Measurements from ENCODE around the gene EFHC1.

EFHC1 gene

DNA sequence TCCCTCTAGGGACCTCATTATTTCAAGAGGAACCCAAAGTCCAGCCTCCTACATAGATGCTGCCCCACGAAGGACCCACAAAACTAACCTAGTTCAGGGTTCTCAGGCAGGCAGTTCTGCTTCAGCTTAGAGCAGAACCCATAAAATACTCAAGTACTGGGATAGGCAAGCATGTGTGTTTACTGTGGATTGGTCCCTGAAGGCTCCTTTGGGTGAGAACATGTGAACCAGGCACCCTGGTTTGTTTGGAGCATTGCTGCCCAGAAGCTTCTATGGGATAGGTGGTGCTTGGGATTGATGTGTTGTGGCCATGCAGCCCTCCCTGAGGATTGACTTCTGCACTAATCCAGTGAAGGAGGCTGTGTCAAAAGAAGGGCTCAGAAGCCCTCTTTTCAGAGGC lies 14.9 kb upstream of the EFHC1 start:
- H3K4me1 ChIP-seq (ENCODE audit: control insufficient read depth in 2 of 2, insufficient read depth in 1 of 2, low read depth in 1 of 2, low read length in 2 of 2), result no peaks in the 10 kb centered on the region
- no peak overlapping the region for H3K27ac ChIP-seq (replicated peaks; ENCODE audit: low read length)
- no peak overlapping the region for H3K18ac ChIP-seq (ENCODE audit: low read length)
- no peak overlapping the region for H2BK15ac ChIP-seq (ENCODE audit: low read length)
- no peak overlapping the region for H3K4me2 ChIP-seq (ENCODE audit: insufficient read depth, low read length, poor library complexity, severe bottlenecking)
- H4K91ac ChIP-seq (ENCODE audit: low read depth, low read length, poor library complexity), result no peak overlapping the region
- H3K14ac ChIP-seq (ENCODE audit: low read length), result no peak overlapping the region
- no CpG with 5 or more reads among the region's 1 CpG for WGBS, 2 donors (ENCODE audit: extremely low coverage in 2 of 2, insufficient read length in 2 of 2, insufficient replicate concordance in 1 of 2)
- no peak overlapping the region for H2AFZ ChIP-seq (ENCODE audit: low read length)
- H2BK12ac ChIP-seq (ENCODE audit: low read length), result no peak overlapping the region
- peaks cover 7 to 26% of the 10 kb centered on the region in 2 donors for H3K36me3 ChIP-seq (replicated peaks in 1 of 2; ENCODE audit: control insufficient read depth in 2 of 2, insufficient read depth in 2 of 2, low read length in 2 of 2)
- no peak overlapping the region for H2AK5ac ChIP-seq (ENCODE audit: low read depth, low read length)
- H3K4ac ChIP-seq (ENCODE audit: low read length), result no peak overlapping the region
- H3K9ac ChIP-seq (ENCODE audit: low read depth, low read length, poor library complexity), result no peak overlapping the region
- H3K4me3 ChIP-seq (ENCODE audit: low read length in 2 of 2), result no peak overlapping the region
- H3K9me3 ChIP-seq (replicated peaks in 1 of 2; ENCODE audit: control insufficient read depth in 2 of 2, insufficient read depth in 1 of 2, low read depth in 1 of 2, low read length in 2 of 2), result no peaks in the 10 kb centered on the region
- no peak overlapping the region for H4K8ac ChIP-seq (ENCODE audit: low read depth, low read length)
- H2BK120ac ChIP-seq (ENCODE audit: low read depth, low read length), result no peak overlapping the region
- H3K27me3 ChIP-seq (ENCODE audit: control insufficient read depth in 3 of 3, insufficient read depth in 3 of 3, low read depth in 1 of 3, low read length in 3 of 3), result no peaks in the 10 kb centered on the region
- H2BK5ac ChIP-seq (ENCODE audit: low read length), result no peak overlapping the region
- no peaks in the 10 kb centered on the region for H3K79me1 ChIP-seq (ENCODE audit: low read depth, low read length)
- no peak for DNase-seq (ENCODE audit: low spot score)
- no peak overlapping the region for H3K23ac ChIP-seq (ENCODE audit: low read depth, low read length, poor library complexity)

- Histone ChIP-seq H3K18ac (ENCODE audit: low read length) (no peak overlapping the region), H3K36me3 (replicated peaks in 1 of 2; ENCODE audit: control insufficient read depth in 2 of 2, insufficient read depth in 2 of 2, low read length in 2 of 2) (peaks cover 7 to 26% of the 10 kb centered on the region in 2 donors), H4K8ac (ENCODE audit: low read depth, low read length) (no peak overlapping the region), H2AFZ (ENCODE audit: low read length) (no peak overlapping the region), H3K27ac (replicated peaks; ENCODE audit: low read length) (no peak overlapping the region), H3K23ac (ENCODE audit: low read depth, low read length, poor library complexity) (no peak overlapping the region), H2BK120ac (ENCODE audit: low read depth, low read length) (no peak overlapping the region), H4K91ac (ENCODE audit: low read depth, low read length, poor library complexity) (no peak overlapping the region), H2BK15ac (ENCODE audit: low read length) (no peak overlapping the region), H3K27me3 (ENCODE audit: control insufficient read depth in 3 of 3, insufficient read depth in 3 of 3, low read depth in 1 of 3, low read length in 3 of 3) (no peaks in the 10 kb centered on the region), H3K4me1 (ENCODE audit: control insufficient read depth in 2 of 2, insufficient read depth in 1 of 2, low read depth in 1 of 2, low read length in 2 of 2) (no peaks in the 10 kb centered on the region), H3K4ac (ENCODE audit: low read length) (no peak overlapping the region), H3K4me3 (ENCODE audit: low read length in 2 of 2) (no peak overlapping the region), H3K14ac (ENCODE audit: low read length) (no peak overlapping the region), H2BK12ac (ENCODE audit: low read length) (no peak overlapping the region), H2BK5ac (ENCODE audit: low read length) (no peak overlapping the region), H2AK5ac (ENCODE audit: low read depth, low read length) (no peak overlapping the region), H3K4me2 (ENCODE audit: insufficient read depth, low read length, poor library complexity, severe bottlenecking) (no peak overlapping the region), H3K9me3 (replicated peaks in 1 of 2; ENCODE audit: control insufficient read depth in 2 of 2, insufficient read depth in 1 of 2, low read depth in 1 of 2, low read length in 2 of 2) (no peaks in the 10 kb centered on the region), H3K9ac (ENCODE audit: low read depth, low read length, poor library complexity) (no peak overlapping the region), H3K79me1 (ENCODE audit: low read depth, low read length) (no peaks in the 10 kb centered on the region)
- DNase-seq (ENCODE audit: low spot score), result peak; percentile 36
These were observed 12.7 kb upstream of the EFHC1 start for GRCh38 chr6:52407467-52407866.

- H2BK12ac ChIP-seq (ENCODE audit: low read length), result no peak overlapping the region
These were observed 10.6 kb upstream of the EFHC1 start for GRCh38 chr6:52409499-52409898.

GRCh38 chr6:52410979-52411378 lies 9.2 kb upstream of the EFHC1 start:
- no peaks in the 10 kb centered on the region for H3K9me3 ChIP-seq (replicated peaks in 1 of 2; ENCODE audit: control insufficient read depth in 2 of 2, insufficient read depth in 1 of 2, low read depth in 1 of 2, low read length in 2 of 2)
- no peak overlapping the region for H3K27ac ChIP-seq (replicated peaks; ENCODE audit: low read length)

More at GRCh38 chr6:52409499-52409898, 10.6 kb upstream of the EFHC1 start:
- H3K4me3 ChIP-seq (ENCODE audit: low read length in 2 of 2), result no peak overlapping the region
- no peak for DNase-seq (ENCODE audit: low spot score)
- H2BK5ac ChIP-seq (ENCODE audit: low read length), result no peak overlapping the region
- no peak overlapping the region for H3K4me2 ChIP-seq (ENCODE audit: insufficient read depth, low read length, poor library complexity, severe bottlenecking)
- H2AK5ac ChIP-seq (ENCODE audit: low read depth, low read length), result no peak overlapping the region
- H3K9me3 ChIP-seq (replicated peaks in 1 of 2; ENCODE audit: control insufficient read depth in 2 of 2, insufficient read depth in 1 of 2, low read depth in 1 of 2, low read length in 2 of 2), result no peaks in the 10 kb centered on the region
- WGBS, 2 donors (ENCODE audit: extremely low coverage in 2 of 2, insufficient read length in 2 of 2, insufficient replicate concordance in 1 of 2), result no CpG with 5 or more reads among the region's 1 CpG
- no peak overlapping the region for H4K91ac ChIP-seq (ENCODE audit: low read depth, low read length, poor library complexity)
- no peak overlapping the region for H3K4ac ChIP-seq (ENCODE audit: low read length)
- H3K79me1 ChIP-seq (ENCODE audit: low read depth, low read length), result no peaks in the 10 kb centered on the region
- no peak overlapping the region for H3K23ac ChIP-seq (ENCODE audit: low read depth, low read length, poor library complexity)
- no peaks in the 10 kb centered on the region for H3K27me3 ChIP-seq (ENCODE audit: control insufficient read depth in 3 of 3, insufficient read depth in 3 of 3, low read depth in 1 of 3, low read length in 3 of 3)
- no peak overlapping the region for H2BK120ac ChIP-seq (ENCODE audit: low read depth, low read length)
- no peak overlapping the region for H2BK15ac ChIP-seq (ENCODE audit: low read length)
- no peaks in the 10 kb centered on the region for H3K4me1 ChIP-seq (ENCODE audit: control insufficient read depth in 2 of 2, insufficient read depth in 1 of 2, low read depth in 1 of 2, low read length in 2 of 2)
- H2AFZ ChIP-seq (ENCODE audit: low read length), result no peak overlapping the region
- peaks cover 2 to 8% of the 10 kb centered on the region in 2 donors for H3K36me3 ChIP-seq (replicated peaks in 1 of 2; ENCODE audit: control insufficient read depth in 2 of 2, insufficient read depth in 2 of 2, low read length in 2 of 2)
- no peak overlapping the region for H3K9ac ChIP-seq (ENCODE audit: low read depth, low read length, poor library complexity)
- no peak overlapping the region for H3K27ac ChIP-seq (replicated peaks; ENCODE audit: low read length)
- H3K18ac ChIP-seq (ENCODE audit: low read length), result no peak overlapping the region
- H4K8ac ChIP-seq (ENCODE audit: low read depth, low read length), result no peak overlapping the region
- no peak overlapping the region for H3K14ac ChIP-seq (ENCODE audit: low read length)

More at GRCh38 chr6:52410979-52411378, 9.2 kb upstream of the EFHC1 start:
- no peak overlapping the region for H3K4me2 ChIP-seq (ENCODE audit: insufficient read depth, low read length, poor library complexity, severe bottlenecking)
- no peak overlapping the region for H2AK5ac ChIP-seq (ENCODE audit: low read depth, low read length)
- H3K36me3 ChIP-seq (replicated peaks in 1 of 2; ENCODE audit: control insufficient read depth in 2 of 2, insufficient read depth in 2 of 2, low read length in 2 of 2), result peaks cover 0 to 2% of the 10 kb centered on the region in 2 donors
- H3K9ac ChIP-seq (ENCODE audit: low read depth, low read length, poor library complexity), result no peak overlapping the region
- DNase-seq (ENCODE audit: low spot score), result no peak
- no peak overlapping the region for H3K23ac ChIP-seq (ENCODE audit: low read depth, low read length, poor library complexity)
- no peak overlapping the region for H2BK12ac ChIP-seq (ENCODE audit: low read length)
- no peaks in the 10 kb centered on the region for H3K4me1 ChIP-seq (ENCODE audit: control insufficient read depth in 2 of 2, insufficient read depth in 1 of 2, low read depth in 1 of 2, low read length in 2 of 2)
- no peaks in the 10 kb centered on the region for H3K27me3 ChIP-seq (ENCODE audit: control insufficient read depth in 3 of 3, insufficient read depth in 3 of 3, low read depth in 1 of 3, low read length in 3 of 3)
- H2BK120ac ChIP-seq (ENCODE audit: low read depth, low read length), result no peak overlapping the region
- H4K8ac ChIP-seq (ENCODE audit: low read depth, low read length), result no peak overlapping the region
- no peak overlapping the region for H2BK15ac ChIP-seq (ENCODE audit: low read length)
- no peaks in the 10 kb centered on the region for H3K79me1 ChIP-seq (ENCODE audit: low read depth, low read length)
- H2AFZ ChIP-seq (ENCODE audit: low read length), result no peak overlapping the region
- H2BK5ac ChIP-seq (ENCODE audit: low read length), result no peak overlapping the region
- no peak overlapping the region for H3K4me3 ChIP-seq (ENCODE audit: low read length in 2 of 2)
- H3K4ac ChIP-seq (ENCODE audit: low read length), result no peak overlapping the region
- no peak overlapping the region for H4K91ac ChIP-seq (ENCODE audit: low read depth, low read length, poor library complexity)
- no peak overlapping the region for H3K14ac ChIP-seq (ENCODE audit: low read length)
- no peak overlapping the region for H3K18ac ChIP-seq (ENCODE audit: low read length)
